Epithelial cell of prostate (primary cell): ENCODE results near the gene FILIP1L.

Source experiments
- DNase-seq: peaks from one replicate; pipeline ENCODE4 v3.0.0-alpha.2; 2011; ENCODE audit warnings: low read depth, low spot score
- H3K27ac ChIP-seq: fragments of 450-650 bp; 2 replicates; pipeline ENCODE4 v1.5.1; 2017; ENCODE audit warnings: mild to moderate bottlenecking

FILIP1L gene

DNA sequence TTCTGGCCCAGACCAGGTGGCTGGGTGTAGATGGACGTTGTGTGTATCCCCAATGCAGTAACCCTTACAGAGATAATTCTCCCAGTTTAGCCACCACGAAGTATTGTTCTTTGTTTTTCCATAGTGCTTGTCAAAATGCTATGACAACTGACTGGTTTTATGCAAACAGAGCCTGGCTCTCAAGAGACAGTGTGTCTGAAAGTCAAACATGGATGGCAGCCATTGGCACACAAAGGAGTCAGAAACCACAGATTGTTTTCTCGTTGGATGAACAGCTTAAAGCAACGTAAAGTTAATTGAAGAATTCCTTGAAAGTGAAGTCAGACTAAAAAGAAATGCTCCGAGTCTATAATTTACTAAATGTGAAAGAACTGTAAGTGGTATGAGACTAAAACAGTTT, 91.2 kb downstream of the FILIP1L start:
- peak overlapping the region; percentile 66 for H3K27ac ChIP-seq
- DNase-seq, result no peak

GRCh38 chr3:100022506-100022905, 91.8 kb downstream of the FILIP1L start:
- no peak for DNase-seq
- peak overlapping the region; percentile 66 for H3K27ac ChIP-seq

GRCh38 chr3:100020876-100021644, 93.2 kb downstream of the FILIP1L start:
- H3K27ac ChIP-seq, result no peak overlapping the region

GRCh38 chr3:100019719-100020118, 94.6 kb downstream of the FILIP1L start:
- no peak overlapping the region for H3K27ac ChIP-seq
- DNase-seq, result no peak

More at GRCh38 chr3:100020876-100021644, 93.2 kb downstream of the FILIP1L start:
- DNase-seq, result no peak

GRCh38 chr3:100018806-100019205, 95.5 kb downstream of the FILIP1L start:
- no peak for DNase-seq
- no peak overlapping the region for H3K27ac ChIP-seq

DNA sequence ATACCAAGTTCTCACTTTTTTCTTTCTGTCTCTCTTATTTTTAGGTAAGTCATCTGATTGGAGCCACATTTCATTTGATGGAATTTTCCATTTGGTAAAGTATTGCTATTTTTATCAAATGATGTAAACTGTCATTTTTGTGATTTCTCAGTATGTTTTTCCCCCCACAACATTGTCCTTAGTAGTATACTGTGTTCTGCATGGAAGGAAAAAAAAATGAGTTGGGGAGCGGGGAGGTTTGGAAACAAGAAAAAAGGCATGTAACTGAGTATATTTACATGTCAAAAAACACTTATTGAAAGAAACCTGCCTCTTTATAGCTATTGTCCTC, 104.2 kb downstream of the FILIP1L start:
- no peak for DNase-seq
- H3K27ac ChIP-seq, result no peak overlapping the region

- no peak for DNase-seq
- no peak overlapping the region for H3K27ac ChIP-seq
These were observed 104.8 kb downstream of the FILIP1L start for GRCh38 chr3:100009276-100010086.

DNA sequence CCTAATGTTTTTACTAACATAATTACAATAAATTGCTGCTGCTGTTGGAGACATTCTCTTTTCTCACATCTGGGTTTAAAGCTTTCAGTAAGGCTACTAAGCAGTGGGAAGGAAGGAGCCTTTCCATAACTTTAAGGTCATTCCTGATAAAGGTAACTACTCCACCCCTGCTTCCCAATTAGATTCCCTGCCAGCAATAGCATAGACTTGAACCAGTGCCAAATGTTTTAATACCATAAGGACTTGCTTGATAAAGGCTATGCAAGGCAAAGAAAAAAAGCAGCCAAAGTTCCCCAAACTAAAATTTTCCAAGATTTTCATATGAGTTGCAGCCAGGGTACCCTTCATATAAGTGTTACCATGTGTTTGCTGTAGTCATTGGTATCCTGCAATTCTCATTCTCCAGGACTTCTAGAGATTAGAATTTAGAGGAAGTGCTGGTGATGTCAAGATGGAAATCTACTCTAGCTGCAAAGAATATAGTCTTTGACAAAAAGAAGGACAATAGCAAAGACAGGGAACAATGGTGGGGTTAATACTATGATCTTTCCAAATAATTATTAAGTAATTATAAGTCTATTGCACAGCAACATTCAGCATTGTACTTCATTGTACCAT, 106.1 kb downstream of the FILIP1L start:
- no peak for DNase-seq
- no peak overlapping the region for H3K27ac ChIP-seq

- H3K27ac ChIP-seq, result no peak overlapping the region
- DNase-seq, result no peak
These were observed 107.0 kb downstream of the FILIP1L start for GRCh38 chr3:100007313-100007712.

DNA sequence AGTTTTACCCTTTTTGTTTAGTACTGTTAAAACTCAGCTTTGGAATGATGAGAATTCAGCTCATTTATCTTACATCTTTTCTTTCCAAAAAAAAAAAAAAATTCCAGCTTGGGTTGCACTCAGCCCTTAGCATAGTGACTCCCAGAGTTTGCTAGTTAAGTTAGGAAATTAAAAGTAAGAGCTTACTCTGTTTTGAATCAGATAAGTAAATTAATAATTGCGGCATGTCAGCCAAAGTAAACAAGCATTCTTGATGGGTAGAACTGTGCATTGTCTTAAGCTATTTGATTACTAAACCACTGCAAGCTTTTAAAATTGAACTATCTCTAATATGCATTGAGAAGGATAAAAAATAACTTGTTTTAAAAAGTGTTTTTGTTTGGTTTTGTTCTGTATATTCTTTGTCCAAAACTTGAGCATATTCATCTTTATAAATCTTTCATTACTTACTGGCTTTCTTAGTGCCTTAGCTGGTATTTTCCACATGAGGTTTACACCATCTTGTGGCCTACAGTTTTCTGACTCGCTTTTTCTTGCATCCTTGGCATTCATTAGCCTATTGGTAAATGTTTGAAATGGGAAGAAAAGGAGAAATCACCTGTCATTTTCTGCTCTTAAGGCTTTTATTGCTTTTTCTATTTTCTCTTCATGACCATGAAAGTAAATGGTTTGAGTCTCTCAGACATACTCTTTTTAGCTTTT, 107.6 kb downstream of the FILIP1L start:
- no peak for DNase-seq
- H3K27ac ChIP-seq, result no peak overlapping the region

GRCh38 chr3:100005665-100006393, 108.5 kb downstream of the FILIP1L start:
- DNase-seq, result no peak
- H3K27ac ChIP-seq, result no peak overlapping the region

DNA sequence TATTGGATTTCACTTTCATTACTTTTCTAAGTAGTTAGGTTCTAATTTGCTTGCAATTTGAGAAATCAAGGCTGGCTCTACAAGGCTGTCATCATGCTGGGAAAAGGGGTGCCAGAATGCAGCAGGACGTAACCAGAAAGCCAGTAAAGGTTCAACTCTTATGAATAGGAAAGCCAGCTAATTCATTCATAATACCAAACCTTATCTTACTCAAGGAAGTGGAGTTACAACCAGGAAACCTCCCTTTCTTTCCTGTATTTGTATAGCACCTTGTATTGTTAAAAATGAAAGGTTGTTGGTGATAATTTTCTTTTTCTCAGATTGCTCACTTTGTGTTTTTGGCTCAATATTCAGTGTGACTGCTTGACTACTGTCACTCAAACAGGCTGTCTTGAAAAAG, 109.4 kb downstream of the FILIP1L start:
- no peak for DNase-seq
- no peak overlapping the region for H3K27ac ChIP-seq

GRCh38 chr3:100003609-100004503, 110.4 kb downstream of the FILIP1L start:
- peak overlapping the region; percentile 93 for H3K27ac ChIP-seq
- DNase-seq, result no peak

DNA sequence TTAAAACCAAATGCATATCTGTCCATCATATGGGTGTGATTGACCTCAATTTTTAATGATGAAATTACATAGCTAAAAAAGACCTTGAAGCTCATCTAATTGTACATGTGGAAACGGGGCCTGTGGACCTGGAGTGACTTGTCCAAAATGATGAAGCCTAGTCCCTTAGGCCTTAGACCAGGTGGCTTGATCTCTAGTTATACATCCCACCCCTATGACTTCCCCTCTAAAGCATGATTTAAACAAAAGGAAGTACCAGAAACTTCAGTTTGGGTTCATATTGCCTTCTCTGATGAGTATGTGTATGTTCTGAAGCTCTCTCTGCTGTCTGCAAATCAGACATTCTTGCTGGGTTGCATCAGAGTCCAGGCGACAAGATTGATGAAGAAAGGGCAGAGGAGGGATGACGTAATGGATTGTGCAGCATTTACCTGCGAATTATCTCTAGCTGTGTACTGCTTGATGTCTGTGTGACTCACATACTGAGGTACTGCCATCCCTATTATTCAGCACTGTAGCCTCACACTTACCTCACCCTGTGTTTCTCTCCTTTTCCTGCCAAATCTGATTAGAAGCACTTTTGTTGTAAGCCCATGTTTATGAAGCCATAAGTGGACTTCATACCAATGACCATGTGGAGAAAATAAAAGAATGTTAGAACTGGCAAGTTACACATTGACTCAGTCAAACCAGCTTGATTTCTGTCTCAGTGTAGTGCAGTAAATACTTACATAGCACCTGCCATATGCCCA, 111.5 kb downstream of the FILIP1L start:
- peak overlapping the region; percentile 93 for H3K27ac ChIP-seq
- DNase-seq, result peak; percentile 99

GRCh38 chr3:100001526-100002270, 112.6 kb downstream of the FILIP1L start:
- DNase-seq, result peak; percentile 95
- peak overlapping the region; percentile 93 for H3K27ac ChIP-seq

- H3K27ac ChIP-seq, result peak overlapping the region; percentile 93
- DNase-seq, result no peak
These were observed 113.2 kb downstream of the FILIP1L start for GRCh38 chr3:100001083-100001482.

- H3K27ac ChIP-seq, result no peak overlapping the region
- no peak for DNase-seq
These were observed 114.8 kb downstream of the FILIP1L start for GRCh38 chr3:99999536-99999935.

- no peak for DNase-seq
- no peak overlapping the region for H3K27ac ChIP-seq
These were observed 117.0 kb downstream of the FILIP1L start for GRCh38 chr3:99997293-99997692.
